ENCODE results near the gene TTC23. TPM values are rescaled to one million over a fixed set of nuclear protein-coding genes. Genes with fewer than 3 reads are reported as not detected.

TTC23 gene
- total RNA-seq, 1 donor = 21.7 TPM

DNA sequence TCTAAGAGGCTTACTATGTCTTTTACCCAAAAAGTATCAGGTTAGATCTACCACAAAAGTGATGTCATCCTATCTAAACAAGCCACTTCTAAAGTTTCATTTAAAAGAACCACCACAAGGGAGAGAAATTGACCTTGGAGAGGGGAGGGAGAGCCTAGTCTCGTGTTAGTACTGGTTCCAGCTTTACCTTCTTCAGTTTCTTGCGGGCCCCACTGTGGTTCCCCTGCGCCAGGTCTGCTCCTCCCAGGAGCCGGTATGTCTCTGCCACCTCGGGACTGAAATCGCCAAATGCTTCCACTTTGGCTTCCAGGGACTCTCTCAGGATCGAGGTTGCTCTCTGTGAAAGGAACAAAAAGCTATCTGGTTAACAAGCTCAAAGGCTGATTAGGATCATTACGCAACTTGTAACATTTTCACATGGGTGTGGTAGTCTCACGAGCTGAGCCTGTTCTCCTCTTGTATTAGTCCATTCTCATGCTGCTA lies 93.4 kb downstream of the TTC23 start:
- Histone ChIP-seq H3K4me1 (ENCODE audit: insufficient read depth, low read length) (peaks cover 14% of the 10 kb centered on the region), H3K4me3 (ENCODE audit: insufficient read depth, low read length) (no peak overlapping the region), H4K20me1 (ENCODE audit: insufficient read depth, low read length) (no peaks in the 10 kb centered on the region), H3K27me3 (ENCODE audit: insufficient read depth, low read length) (no peaks in the 10 kb centered on the region), H3K36me3 (ENCODE audit: insufficient read depth, low read length) (no peaks in the 10 kb centered on the region), H2AFZ (ENCODE audit: low read length) (no peak overlapping the region), H3K9me3 (ENCODE audit: low read depth, low read length) (no peaks in the 10 kb centered on the region), H3K79me2 (ENCODE audit: insufficient read depth, low read length) (no peaks in the 10 kb centered on the region), H3K4me2 (ENCODE audit: insufficient read depth, low read length) (peak overlapping the region; percentile 43), H3K27ac (ENCODE audit: low read depth, low read length) (peak overlapping the region; percentile 53)
- DNase-seq (ENCODE audit: insufficient read length, low spot score, missing footprints) = no peak
- TF ChIP-seq, protein P1, sequence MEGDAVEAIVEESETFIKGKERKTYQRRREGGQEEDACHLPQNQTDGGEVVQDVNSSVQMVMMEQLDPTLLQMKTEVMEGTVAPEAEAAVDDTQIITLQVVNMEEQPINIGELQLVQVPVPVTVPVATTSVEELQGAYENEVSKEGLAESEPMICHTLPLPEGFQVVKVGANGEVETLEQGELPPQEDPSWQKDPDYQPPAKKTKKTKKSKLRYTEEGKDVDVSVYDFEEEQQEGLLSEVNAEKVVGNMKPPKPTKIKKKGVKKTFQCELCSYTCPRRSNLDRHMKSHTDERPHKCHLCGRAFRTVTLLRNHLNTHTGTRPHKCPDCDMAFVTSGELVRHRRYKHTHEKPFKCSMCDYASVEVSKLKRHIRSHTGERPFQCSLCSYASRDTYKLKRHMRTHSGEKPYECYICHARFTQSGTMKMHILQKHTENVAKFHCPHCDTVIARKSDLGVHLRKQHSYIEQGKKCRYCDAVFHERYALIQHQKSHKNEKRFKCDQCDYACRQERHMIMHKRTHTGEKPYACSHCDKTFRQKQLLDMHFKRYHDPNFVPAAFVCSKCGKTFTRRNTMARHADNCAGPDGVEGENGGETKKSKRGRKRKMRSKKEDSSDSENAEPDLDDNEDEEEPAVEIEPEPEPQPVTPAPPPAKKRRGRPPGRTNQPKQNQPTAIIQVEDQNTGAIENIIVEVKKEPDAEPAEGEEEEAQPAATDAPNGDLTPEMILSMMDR (IDR thresholded peaks at IDR 0.05; ENCODE audit: extremely low read depth, low read depth, low read length) = no peak

DNA sequence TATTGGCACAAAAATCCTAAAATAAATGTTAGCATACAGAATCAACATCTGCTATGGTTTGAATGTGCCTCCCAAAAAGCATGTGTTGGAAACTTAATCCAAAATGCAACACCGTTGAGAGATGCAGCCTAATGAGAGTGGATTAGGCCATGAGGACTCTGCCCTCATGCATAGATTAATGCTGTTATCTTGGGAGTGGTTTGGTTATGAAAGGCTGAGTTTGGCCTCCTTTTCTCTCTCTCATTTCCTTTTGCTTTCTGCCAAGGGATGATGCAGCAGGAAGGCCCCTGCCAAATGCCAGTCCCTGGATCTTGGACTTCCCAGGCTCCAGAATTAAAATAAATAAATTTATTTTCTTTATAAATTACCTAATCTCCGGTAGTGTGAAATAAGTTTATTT lies 95.1 kb downstream of the TTC23 start:
- H3K9me3 ChIP-seq (ENCODE audit: low read depth, low read length) = no peaks in the 10 kb centered on the region

DNA sequence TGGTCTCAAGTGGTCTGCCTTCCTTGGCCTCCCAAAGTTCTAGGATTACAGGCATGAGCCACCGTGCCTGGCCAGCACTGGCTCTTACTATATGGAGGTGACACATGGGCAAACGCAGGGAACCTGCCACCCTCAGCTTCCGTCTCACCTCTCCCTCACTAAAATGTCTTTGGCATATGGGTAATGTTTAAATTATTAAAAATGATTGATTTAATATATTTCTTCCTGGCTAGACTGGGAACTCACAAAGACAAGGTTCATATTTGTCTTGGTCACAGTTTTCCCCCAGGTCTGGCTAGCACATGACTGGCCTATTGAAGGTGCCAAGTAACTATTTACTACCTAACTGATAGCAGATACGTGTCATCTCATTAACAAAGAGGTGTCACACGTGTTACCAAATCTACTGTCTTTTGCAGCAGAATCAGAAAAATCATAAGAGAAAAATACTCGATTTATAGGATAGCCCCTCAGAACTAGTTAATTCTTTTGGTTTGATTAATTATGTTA lies 96.3 kb downstream of the TTC23 start:
- no peak overlapping the region for H2AFZ ChIP-seq (ENCODE audit: low read length)
- H3K79me2 ChIP-seq (ENCODE audit: insufficient read depth, low read length) = no peaks in the 10 kb centered on the region
- no peak for DNase-seq (ENCODE audit: insufficient read length, low spot score, missing footprints)
- H3K36me3 ChIP-seq (ENCODE audit: insufficient read depth, low read length) = peaks cover 6% of the 10 kb centered on the region
- H3K27ac ChIP-seq (ENCODE audit: low read depth, low read length) = no peak overlapping the region
- peaks cover 14% of the 10 kb centered on the region for H3K4me1 ChIP-seq (ENCODE audit: insufficient read depth, low read length)
- TF ChIP-seq, protein P1 (IDR thresholded peaks at IDR 0.05; ENCODE audit: extremely low read depth, low read depth, low read length) = no peak
- no peak overlapping the region for H3K4me2 ChIP-seq (ENCODE audit: insufficient read depth, low read length)
- H3K27me3 ChIP-seq (ENCODE audit: insufficient read depth, low read length) = no peaks in the 10 kb centered on the region
- no peaks in the 10 kb centered on the region for H3K9me3 ChIP-seq (ENCODE audit: low read depth, low read length)
- no peak overlapping the region for H3K4me3 ChIP-seq (ENCODE audit: insufficient read depth, low read length)
- H4K20me1 ChIP-seq (ENCODE audit: insufficient read depth, low read length) = no peaks in the 10 kb centered on the region

More for the DNA sequence above, 95.1 kb downstream of the TTC23 start:
- no peaks in the 10 kb centered on the region for H4K20me1 ChIP-seq (ENCODE audit: insufficient read depth, low read length)
- no peaks in the 10 kb centered on the region for H3K36me3 ChIP-seq (ENCODE audit: insufficient read depth, low read length)
- peaks cover 14% of the 10 kb centered on the region for H3K4me1 ChIP-seq (ENCODE audit: insufficient read depth, low read length)
- no peak overlapping the region for H2AFZ ChIP-seq (ENCODE audit: low read length)
- no peaks in the 10 kb centered on the region for H3K27me3 ChIP-seq (ENCODE audit: insufficient read depth, low read length)
- no peak overlapping the region for H3K4me2 ChIP-seq (ENCODE audit: insufficient read depth, low read length)
- TF ChIP-seq, protein P1 (IDR thresholded peaks at IDR 0.05; ENCODE audit: extremely low read depth, low read depth, low read length) = no peak
- no peaks in the 10 kb centered on the region for H3K79me2 ChIP-seq (ENCODE audit: insufficient read depth, low read length)
- H3K4me3 ChIP-seq (ENCODE audit: insufficient read depth, low read length) = no peak overlapping the region
- H3K27ac ChIP-seq (ENCODE audit: low read depth, low read length) = no peak overlapping the region
- no peak for DNase-seq (ENCODE audit: insufficient read length, low spot score, missing footprints)

DNA sequence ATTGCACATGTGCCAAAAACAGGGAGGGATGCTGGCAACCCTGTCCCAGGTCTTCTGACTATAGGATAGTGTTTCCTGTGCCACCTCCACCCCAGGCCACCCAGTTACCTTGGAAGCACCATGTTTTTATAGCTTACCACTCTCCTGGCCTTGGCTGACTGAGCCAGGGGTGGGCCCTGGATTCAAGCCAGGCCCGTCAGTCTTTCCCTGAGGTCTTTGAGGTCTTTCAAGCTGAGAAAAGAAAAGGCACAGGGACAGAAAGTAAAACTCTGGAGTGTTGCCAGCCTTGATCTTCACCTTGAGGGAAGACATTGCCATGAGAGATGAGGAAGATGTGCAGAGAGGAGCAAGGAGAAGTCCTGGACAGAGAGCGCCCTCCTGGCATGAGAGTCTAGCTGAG lies 98.2 kb downstream of the TTC23 start:
- H3K4me3 ChIP-seq (ENCODE audit: insufficient read depth, low read length) = no peak overlapping the region
- H3K4me1 ChIP-seq (ENCODE audit: insufficient read depth, low read length) = peaks cover 11% of the 10 kb centered on the region
- peaks cover 6% of the 10 kb centered on the region for H3K36me3 ChIP-seq (ENCODE audit: insufficient read depth, low read length)
- TF ChIP-seq, protein P1 (IDR thresholded peaks at IDR 0.05; ENCODE audit: extremely low read depth, low read depth, low read length) = no peak
- H3K4me2 ChIP-seq (ENCODE audit: insufficient read depth, low read length) = no peak overlapping the region
- H3K79me2 ChIP-seq (ENCODE audit: insufficient read depth, low read length) = no peaks in the 10 kb centered on the region
- no peaks in the 10 kb centered on the region for H4K20me1 ChIP-seq (ENCODE audit: insufficient read depth, low read length)
- no peak overlapping the region for H3K27ac ChIP-seq (ENCODE audit: low read depth, low read length)
- DNase-seq (ENCODE audit: insufficient read length, low spot score, missing footprints) = no peak
- no peaks in the 10 kb centered on the region for H3K27me3 ChIP-seq (ENCODE audit: insufficient read depth, low read length)
- H3K9me3 ChIP-seq (ENCODE audit: low read depth, low read length) = no peaks in the 10 kb centered on the region
- no peak overlapping the region for H2AFZ ChIP-seq (ENCODE audit: low read length)

Measured in osteoblast (primary cell).